Lower lobe of right lung (tissue), 2 donors: ENCODE measurements around the gene ACR. TPM values are rescaled to one million over a fixed set of nuclear protein-coding genes. Genes with fewer than 3 reads are reported as not detected.
A peak's percentile ranks its signal among the peaks of the same experiment; 100 is the strongest.

Experiments used
- ATAC-seq, 2 donors: fragments of 200-7000 bp; cut with Tn5 transposase; one replicate each; pipeline ENCODE4 v1.9.1; 2020 to 2022; ENCODE audit warnings: mild to moderate bottlenecking in 2 of 2, moderate library complexity in 2 of 2
- DNase-seq: peaks from one replicate; pipeline ENCODE4 v3.0.0-alpha.2; 2020
- H3K27ac ChIP-seq: fragments of 200-600 bp; one replicate; pipeline ENCODE4 v1.8.0; 2022
- H3K27me3 ChIP-seq: fragments of 200-600 bp; one replicate; pipeline ENCODE4 v1.8.0; 2022; ENCODE audit warnings: low read depth
- H3K36me3 ChIP-seq: fragments of 200-600 bp; one replicate; pipeline ENCODE4 v1.8.0; 2022; ENCODE audit warnings: mild to moderate bottlenecking
- H3K4me1 ChIP-seq: fragments of 200-600 bp; one replicate; pipeline ENCODE4 v1.8.0; 2022
- H3K4me3 ChIP-seq: fragments of 200-600 bp; one replicate; pipeline ENCODE4 v1.8.0; 2022; ENCODE audit warnings: mild to moderate bottlenecking
- H3K9me3 ChIP-seq: fragments of 200-600 bp; one replicate; pipeline ENCODE4 v1.8.0; 2022
- intact Hi-C: fragments of 100-400 bp; cut with DNase I; formaldehyde crosslinking; loops from one replicate; pipeline ENCODE4 v1.11.0; 2022
- total RNA-seq: library from RNA; stranded (reverse); fragmentation: NEBNext Ultra II Directional; extraction: Animal tissue kit (Norgen Biotek cat#: 25700); gene quantifications from one replicate; pipeline ENCODE4 v1.2.1, GENCODE V29; 2021
- TF ChIP-seq, protein P1 (sequence below): fragments of 200-600 bp; IDR thresholded peaks from one replicate; pipeline ENCODE4 v1.8.0; 2022; ENCODE audit warnings: antibody characterized with exemption, mild to moderate bottlenecking
- donor health status: DM: no; HTN: yes; CAD: no; lungs with severe emphysema.

The ACR gene
- total RNA-seq, 1 donor from 2014 or later, result 0.62 TPM

DNA sequence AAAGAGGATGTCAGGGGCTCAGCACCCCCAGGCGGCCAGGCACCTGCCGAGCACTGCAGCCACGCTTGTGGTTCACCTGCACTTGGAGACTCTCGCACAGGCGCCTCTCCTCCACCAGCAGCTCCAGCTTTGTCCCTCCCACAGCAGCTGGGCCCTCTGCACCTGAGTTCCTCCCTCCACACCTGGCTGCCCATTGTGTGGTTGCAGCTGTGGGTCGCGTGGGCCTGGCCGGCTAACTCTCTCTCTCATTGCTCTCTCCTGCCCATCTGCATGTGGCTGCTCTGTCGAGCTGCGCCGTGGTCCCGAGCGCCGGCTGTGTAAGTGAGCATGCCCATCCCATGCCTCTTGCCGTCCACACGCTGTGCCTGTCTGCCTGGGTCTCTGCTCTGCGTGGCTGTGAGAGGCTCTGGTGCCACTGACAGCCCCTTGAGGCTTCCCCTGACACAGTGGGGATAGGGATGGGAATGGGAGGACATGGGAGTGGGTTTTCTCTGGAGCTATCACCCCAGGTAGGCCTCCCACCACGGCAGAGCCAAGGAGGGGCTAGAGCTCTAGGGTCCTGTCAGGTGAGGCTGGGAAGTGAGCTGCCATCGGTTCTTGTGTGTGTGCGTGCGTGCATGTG lies 8.5 kb upstream of the ACR start:
- ATAC-seq (no peak), DNase-seq (peak; percentile 39)
- Histone ChIP-seq H3K36me3 (peaks cover 23% of the 10 kb centered on the region), H3K27me3 (peaks cover 12% of the 10 kb centered on the region), H3K9me3 (no peaks in the 10 kb centered on the region), H3K4me3 (no peak overlapping the region), H3K27ac (no peak overlapping the region), H3K4me1 (peaks cover 18% of the 10 kb centered on the region)
- intact Hi-C loops, result no loop called here
- TF ChIP-seq, protein P1, sequence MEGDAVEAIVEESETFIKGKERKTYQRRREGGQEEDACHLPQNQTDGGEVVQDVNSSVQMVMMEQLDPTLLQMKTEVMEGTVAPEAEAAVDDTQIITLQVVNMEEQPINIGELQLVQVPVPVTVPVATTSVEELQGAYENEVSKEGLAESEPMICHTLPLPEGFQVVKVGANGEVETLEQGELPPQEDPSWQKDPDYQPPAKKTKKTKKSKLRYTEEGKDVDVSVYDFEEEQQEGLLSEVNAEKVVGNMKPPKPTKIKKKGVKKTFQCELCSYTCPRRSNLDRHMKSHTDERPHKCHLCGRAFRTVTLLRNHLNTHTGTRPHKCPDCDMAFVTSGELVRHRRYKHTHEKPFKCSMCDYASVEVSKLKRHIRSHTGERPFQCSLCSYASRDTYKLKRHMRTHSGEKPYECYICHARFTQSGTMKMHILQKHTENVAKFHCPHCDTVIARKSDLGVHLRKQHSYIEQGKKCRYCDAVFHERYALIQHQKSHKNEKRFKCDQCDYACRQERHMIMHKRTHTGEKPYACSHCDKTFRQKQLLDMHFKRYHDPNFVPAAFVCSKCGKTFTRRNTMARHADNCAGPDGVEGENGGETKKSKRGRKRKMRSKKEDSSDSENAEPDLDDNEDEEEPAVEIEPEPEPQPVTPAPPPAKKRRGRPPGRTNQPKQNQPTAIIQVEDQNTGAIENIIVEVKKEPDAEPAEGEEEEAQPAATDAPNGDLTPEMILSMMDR, result no peak

DNA sequence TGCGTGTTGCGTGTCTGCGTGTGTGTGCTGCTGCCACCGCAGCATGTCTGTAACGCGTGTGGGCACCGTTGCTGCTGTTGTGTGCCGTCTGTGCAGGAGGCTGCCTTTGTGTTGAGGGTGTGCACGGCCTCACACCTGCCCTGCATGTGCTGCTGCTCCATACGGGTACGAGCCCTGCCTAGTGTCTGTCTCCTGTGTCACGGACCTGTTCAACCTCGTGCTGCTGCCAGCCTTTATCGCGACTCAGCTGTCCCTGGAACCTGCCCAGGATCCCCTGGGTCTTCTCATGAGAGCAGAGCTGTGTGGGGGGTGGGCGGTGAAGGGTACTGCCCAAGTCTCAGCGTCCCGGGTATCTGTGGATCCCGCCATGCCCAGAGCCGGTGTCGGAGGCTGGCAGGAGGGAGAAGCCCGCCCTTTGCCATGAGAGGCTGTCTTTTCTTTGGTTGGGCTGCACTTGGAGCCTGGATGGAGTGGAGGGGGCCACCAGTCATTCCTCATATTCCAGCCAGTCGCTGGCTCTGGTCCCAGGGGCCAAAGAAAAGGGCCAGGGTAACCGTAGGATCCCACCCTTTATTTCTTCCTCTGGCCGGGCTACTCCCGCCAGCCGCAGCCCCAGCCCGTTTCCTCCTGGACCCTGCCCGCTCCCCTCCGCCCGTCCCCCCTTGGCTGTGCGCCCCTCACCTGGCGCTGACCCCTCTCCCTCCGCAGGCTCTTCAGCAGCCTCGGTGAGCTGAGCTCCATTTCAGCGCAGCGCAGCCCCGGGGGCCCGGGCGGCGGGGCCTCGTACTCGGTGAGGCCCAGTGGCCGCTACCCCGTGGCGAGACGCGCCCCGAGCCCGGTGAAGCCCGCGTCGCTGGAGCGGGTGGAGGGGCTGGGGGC lies 7.8 kb upstream of the ACR start:
- ATAC-seq, result no peak
- Histone ChIP-seq H3K27ac (no peak overlapping the region), H3K27me3 (peaks cover 12% of the 10 kb centered on the region), H3K36me3 (peaks cover 16% of the 10 kb centered on the region), H3K9me3 (no peaks in the 10 kb centered on the region), H3K4me1 (peaks cover 12% of the 10 kb centered on the region), H3K4me3 (no peak overlapping the region)
- TF ChIP-seq, protein P1, result no peak
- DNase-seq, result peak; percentile 43
- intact Hi-C loops, result no loop called here

DNA sequence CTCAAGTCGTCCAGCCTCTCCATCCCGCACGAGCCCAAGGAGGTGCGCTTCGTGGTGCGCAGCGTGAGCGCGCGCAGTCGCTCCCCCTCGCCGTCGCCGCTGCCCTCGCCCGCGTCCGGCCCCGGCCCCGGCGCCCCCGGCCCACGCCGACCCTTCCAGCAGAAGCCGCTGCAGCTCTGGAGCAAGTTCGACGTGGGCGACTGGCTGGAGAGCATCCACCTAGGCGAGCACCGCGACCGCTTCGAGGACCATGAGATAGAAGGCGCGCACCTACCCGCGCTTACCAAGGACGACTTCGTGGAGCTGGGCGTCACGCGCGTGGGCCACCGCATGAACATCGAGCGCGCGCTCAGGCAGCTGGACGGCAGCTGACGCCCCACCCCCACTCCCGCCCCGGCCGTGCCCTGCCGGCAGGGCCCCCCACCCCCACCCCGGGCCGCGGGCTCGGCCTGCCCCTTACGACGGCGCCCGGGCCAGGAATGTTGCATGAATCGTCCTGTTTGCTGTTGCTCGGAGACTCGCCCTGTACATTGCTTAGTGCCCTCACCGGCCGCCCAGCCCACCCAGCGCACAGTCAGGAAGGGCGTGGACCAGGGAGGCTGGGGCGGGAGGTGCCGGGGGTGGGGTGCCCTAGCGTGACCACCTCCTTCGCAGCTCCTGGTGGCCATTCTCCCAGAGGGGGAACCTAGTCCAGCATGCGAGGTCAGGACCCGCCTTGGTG lies 6.9 kb upstream of the ACR start:
- H3K27me3 ChIP-seq, result peaks cover 12% of the 10 kb centered on the region
- peaks cover 12% of the 10 kb centered on the region for H3K4me1 ChIP-seq
- H3K36me3 ChIP-seq, result peaks cover 10% of the 10 kb centered on the region
- DNase-seq, result peak; percentile 62
- H3K27ac ChIP-seq, result peak overlapping the region; percentile 38
- TF ChIP-seq, protein P1, result no peak
- intact Hi-C loops, result no loop called here
- no peak overlapping the region for H3K4me3 ChIP-seq
- no peaks in the 10 kb centered on the region for H3K9me3 ChIP-seq
- peak; percentile 36 to 52 for ATAC-seq

DNA sequence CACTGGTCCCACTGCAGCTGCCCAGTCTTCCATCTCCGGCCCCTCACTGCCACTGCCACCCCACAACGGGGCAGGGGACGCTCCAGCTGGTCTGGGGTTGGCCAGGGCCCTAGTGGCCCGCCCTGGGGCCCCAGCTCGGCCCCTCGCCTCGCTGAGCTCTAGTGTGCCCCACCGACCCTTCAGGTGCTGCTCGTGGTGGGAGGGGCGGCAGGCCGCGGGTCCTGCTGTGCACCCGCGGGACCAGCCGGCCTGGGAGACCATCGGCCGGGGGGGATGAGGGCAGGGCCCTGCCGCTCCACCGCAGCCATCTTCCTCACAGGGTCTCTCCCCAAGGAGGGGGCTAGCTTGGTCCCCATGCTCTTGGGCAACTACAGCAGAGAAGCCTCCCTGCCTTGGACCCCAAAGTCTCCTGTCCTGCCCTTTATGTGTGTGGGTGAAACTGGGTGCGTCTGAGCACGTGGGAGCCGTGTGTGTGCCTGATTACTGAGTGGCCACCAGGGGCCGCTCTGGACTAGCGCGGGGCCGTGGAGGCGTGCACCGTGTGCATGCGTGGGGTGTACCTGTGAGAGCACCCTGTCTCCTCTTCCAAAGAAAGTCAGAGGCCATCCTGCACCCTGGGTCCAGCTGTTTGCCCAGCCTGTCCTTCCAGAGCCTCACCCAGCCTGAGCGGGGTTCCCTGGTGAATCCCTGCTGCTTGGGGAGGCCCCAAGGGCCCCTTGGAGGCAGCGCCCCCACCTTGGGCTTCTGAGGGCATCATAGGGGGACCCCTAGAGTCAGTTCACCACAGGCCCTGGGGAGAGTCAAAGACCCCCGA lies 6.0 kb upstream of the ACR start:
- H3K36me3 ChIP-seq, result peaks cover 4% of the 10 kb centered on the region
- peak overlapping the region; percentile 38 for H3K27ac ChIP-seq
- peaks cover 12% of the 10 kb centered on the region for H3K27me3 ChIP-seq
- H3K9me3 ChIP-seq, result no peaks in the 10 kb centered on the region
- H3K4me3 ChIP-seq, result no peak overlapping the region
- intact Hi-C loops, result no loop called here
- peaks cover 12% of the 10 kb centered on the region for H3K4me1 ChIP-seq
- ATAC-seq (peak; percentile 76 to 79), DNase-seq (peak; percentile 52)
- TF ChIP-seq, protein P1, result peak; percentile 73

DNA sequence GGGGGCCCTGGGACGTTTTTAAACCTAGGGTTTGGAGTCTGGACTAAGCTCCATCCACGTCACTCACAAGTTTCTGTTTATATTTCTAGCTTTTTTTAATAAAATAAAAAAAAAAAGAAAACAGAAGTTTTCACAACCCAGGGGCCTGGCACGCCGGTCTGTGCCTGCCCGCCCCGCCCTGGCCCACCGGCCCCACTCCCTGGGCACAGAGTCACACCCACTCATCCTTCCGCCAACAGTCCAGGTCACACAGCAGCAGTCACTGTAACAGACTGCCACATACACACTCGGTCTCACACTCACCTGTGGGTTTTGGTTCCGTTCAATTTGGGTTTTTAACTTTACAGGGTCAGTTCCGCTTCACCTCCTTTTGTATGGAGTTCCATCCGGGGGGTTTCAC lies 5.3 kb upstream of the ACR start:
- peaks cover 4% of the 10 kb centered on the region for H3K36me3 ChIP-seq
- H3K27me3 ChIP-seq, result peaks cover 12% of the 10 kb centered on the region
- no peaks in the 10 kb centered on the region for H3K9me3 ChIP-seq
- intact Hi-C loops, result no loop called here
- H3K4me3 ChIP-seq, result no peak overlapping the region
- peaks cover 12% of the 10 kb centered on the region for H3K4me1 ChIP-seq
- H3K27ac ChIP-seq, result no peak overlapping the region
- DNase-seq (peak; percentile 23), ATAC-seq (no peak)
- TF ChIP-seq, protein P1, result no peak
